ENCODE measurements around the gene MARK1. TPM values are rescaled to one million over a fixed set of nuclear protein-coding genes. Genes with fewer than 3 reads are reported as not detected.

Gene MARK1
- total and polyA plus RNA-seq, 9 of the 15 experiments (the other 6 are each of a cell fraction or from before 2014, with no cell fraction given): not detected

- Histone ChIP-seq H3K27me3 (ENCODE audit: control insufficient read depth in 2 of 2, insufficient read depth in 2 of 2, low read length in 2 of 2) (peaks cover 4 to 16% of the 10 kb centered on the region in 2 experiments; a peak in 2 of 5 replicates), H3K36me3 (ENCODE audit: control insufficient read depth, insufficient read depth, low read length) (no peaks in the 10 kb centered on the region), H3K27ac (ENCODE audit: extremely low read depth, low read depth, low read length) (no peak overlapping the region), H2AFZ (ENCODE audit: low read depth, low read length) (peak overlapping the region; percentile 45), H3K4me2 (ENCODE audit: insufficient read depth, low read length) (no peak overlapping the region), H3K9me1 (ENCODE audit: control insufficient read depth, insufficient read depth, low read length) (no peaks in the 10 kb centered on the region), H3K4me1 (replicated peaks in 1 of 2; ENCODE audit: control insufficient read depth in 2 of 2, insufficient read depth in 2 of 2, low read length in 2 of 2) (peaks cover 0 to 7% of the 10 kb centered on the region in 2 experiments; a peak in 1 of 5 replicates), H3K4me3 (no peak overlapping the region), H4K20me1 (replicated peaks; ENCODE audit: control insufficient read depth, insufficient read depth, low read length) (no peaks in the 10 kb centered on the region), H3K9me3 (replicated peaks; ENCODE audit: control insufficient read depth, insufficient read depth, low read depth, low read length) (no peaks in the 10 kb centered on the region), H3K79me2 (ENCODE audit: control insufficient read depth, insufficient read depth, low read length) (no peaks in the 10 kb centered on the region), H3K9ac (ENCODE audit: insufficient read depth in 1 of 2, low read depth in 2 of 2, low read length in 2 of 2) (no peak overlapping the region)
- ATAC-seq (peak; percentile 84), FAIRE-seq (peak; percentile 58), DNase-seq (ENCODE audit: extremely low read depth in 1 of 4, low spot score in 3 of 4) (peak in 1 of 4 experiments; percentile 40)
- ChIA-PET CTCF (ENCODE audit: low intra/inter-chr PET ratio) (no interaction called here), POLR2A (no interaction called here)
- no TSS peak for BruUV-seq (replicated peaks)
- TF ChIP-seq CHD2 (IDR thresholded peaks at IDR 0.05; ENCODE audit: low read depth, low read length): peak; percentile 91
- TF ChIP-seq PTBP1 (IDR thresholded peaks at IDR 0.05; ENCODE audit: low read depth, low read length): no peak
- TF ChIP-seq NFE2 (IDR thresholded peaks at IDR 0.05; ENCODE audit: low read depth): peak; percentile 42; the same call in 1 of the 2 replicates
- 0 out of 4 replicates have a peak, but pooled peaks of 1 of the 2 experiments have one; percentile 19 for TF ChIP-seq SRF (CRISPR knock-in tag; IDR thresholded peaks at IDR 0.05)
- in situ Hi-C loops (cut with MboI): no loop called here
- intact Hi-C loops (cut with micrococcal nuclease): no loop called here
- WGBS (ENCODE audit: insufficient coverage, low coverage, missing lambda C conversion rate): 0% methylated on average over 5 of the region's 5 CpGs
These were observed 159.9 kb downstream of the MARK1 start for GRCh38 chr1:220687809-220688208.

GRCh38 chr1:220689666-220690065, 161.7 kb downstream of the MARK1 start:
- CTCF ChIA-PET (ENCODE audit: low intra/inter-chr PET ratio): no interaction called here
- DNase-seq (ENCODE audit: extremely low read depth in 1 of 4, low spot score in 3 of 4) (no peak), ATAC-seq (no peak), FAIRE-seq (no peak)
- H3K79me2 ChIP-seq (ENCODE audit: control insufficient read depth, insufficient read depth, low read length): no peaks in the 10 kb centered on the region
- peaks cover 6 to 9% of the 10 kb centered on the region in 2 experiments; a peak in 1 of 5 replicates for H3K27me3 ChIP-seq (ENCODE audit: control insufficient read depth in 2 of 2, insufficient read depth in 2 of 2, low read length in 2 of 2)
- no peak overlapping the region for H3K9ac ChIP-seq (ENCODE audit: insufficient read depth in 1 of 2, low read depth in 2 of 2, low read length in 2 of 2)
- H3K4me1 ChIP-seq (replicated peaks in 1 of 2; ENCODE audit: control insufficient read depth in 2 of 2, insufficient read depth in 2 of 2, low read length in 2 of 2): peaks cover 0 to 7% of the 10 kb centered on the region in 2 experiments; a peak in 1 of 5 replicates
- H3K27ac ChIP-seq (ENCODE audit: extremely low read depth, low read depth, low read length): no peak overlapping the region
- no peak overlapping the region for H3K4me2 ChIP-seq (ENCODE audit: insufficient read depth, low read length)
- no peak overlapping the region for H3K4me3 ChIP-seq
- no peaks in the 10 kb centered on the region for H3K9me3 ChIP-seq (replicated peaks; ENCODE audit: control insufficient read depth, insufficient read depth, low read depth, low read length)
- no peaks in the 10 kb centered on the region for H3K36me3 ChIP-seq (ENCODE audit: control insufficient read depth, insufficient read depth, low read length)
- H3K9me1 ChIP-seq (ENCODE audit: control insufficient read depth, insufficient read depth, low read length): no peaks in the 10 kb centered on the region
- TF ChIP-seq NR3C1 (CRISPR knock-in tag; IDR thresholded peaks at IDR 0.05) (no peak), RAD21 (CRISPR knock-in tag; conservative IDR thresholded peaks at IDR 0.05 in 1 of 2, IDR thresholded peaks at IDR 0.05 in 1 of 2) (no peak), ZNF707 (CRISPR knock-in tag; conservative IDR thresholded peaks at IDR 0.05) (no peak)
- in situ Hi-C loops (cut with MboI): no loop called here
- intact Hi-C loops (cut with micrococcal nuclease): no loop called here
- 37% methylated on average over 14 of the region's 14 CpGs for WGBS (ENCODE audit: insufficient coverage, low coverage, missing lambda C conversion rate)
- H2AFZ ChIP-seq (ENCODE audit: low read depth, low read length): no peak overlapping the region
- BruUV-seq (replicated peaks): no TSS peak
- H4K20me1 ChIP-seq (replicated peaks; ENCODE audit: control insufficient read depth, insufficient read depth, low read length): no peaks in the 10 kb centered on the region
- POLR2A ChIA-PET: no interaction called here

All from K562 (cell line).